ENCODE results near the gene UBXN6.

The UBXN6 gene, protein sequence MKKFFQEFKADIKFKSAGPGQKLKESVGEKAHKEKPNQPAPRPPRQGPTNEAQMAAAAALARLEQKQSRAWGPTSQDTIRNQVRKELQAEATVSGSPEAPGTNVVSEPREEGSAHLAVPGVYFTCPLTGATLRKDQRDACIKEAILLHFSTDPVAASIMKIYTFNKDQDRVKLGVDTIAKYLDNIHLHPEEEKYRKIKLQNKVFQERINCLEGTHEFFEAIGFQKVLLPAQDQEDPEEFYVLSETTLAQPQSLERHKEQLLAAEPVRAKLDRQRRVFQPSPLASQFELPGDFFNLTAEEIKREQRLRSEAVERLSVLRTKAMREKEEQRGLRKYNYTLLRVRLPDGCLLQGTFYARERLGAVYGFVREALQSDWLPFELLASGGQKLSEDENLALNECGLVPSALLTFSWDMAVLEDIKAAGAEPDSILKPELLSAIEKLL

DNA sequence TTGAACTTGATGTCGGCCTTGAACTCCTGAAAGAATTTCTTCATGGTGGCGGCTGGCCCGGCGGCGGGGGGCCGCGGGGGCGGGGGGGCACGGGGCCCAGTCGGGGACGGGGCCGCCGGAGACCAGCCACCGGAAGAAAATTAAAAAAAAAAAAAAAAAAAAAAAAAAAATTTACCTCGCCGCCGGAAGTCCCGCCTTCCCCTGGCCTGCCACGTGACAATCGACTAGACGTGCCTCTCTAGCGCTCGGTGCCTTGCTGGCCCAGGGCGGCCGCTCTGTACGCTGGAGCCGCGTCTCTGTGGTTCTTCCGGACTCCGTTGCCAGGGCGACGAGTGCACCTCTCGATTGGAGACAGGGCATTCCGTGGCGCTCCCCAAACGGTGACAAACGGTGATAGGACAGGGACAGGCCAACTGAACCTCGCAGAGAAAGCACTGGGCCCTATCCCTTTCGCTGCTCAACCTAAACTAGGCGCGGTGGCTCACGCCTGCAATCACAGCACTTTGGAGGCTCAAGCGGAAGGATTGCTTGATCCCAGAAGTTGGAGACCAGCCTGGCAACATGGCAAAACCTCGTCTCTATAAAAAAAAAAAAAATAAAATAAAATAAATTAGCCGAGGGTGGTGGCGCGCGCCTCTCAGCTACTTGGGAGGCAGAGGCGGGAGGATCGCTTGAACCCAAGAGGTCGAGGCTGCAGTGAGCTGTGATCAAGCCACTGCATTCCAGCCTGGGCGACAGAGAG is at the start of gene UBXN6:
Gene UBXN6 (minus strand): TSS at position 141 of the 742 bp plus-strand sequence. CDS start 97 bp downstream, at position 44.
- peak; percentile 98 for DNase-seq (ENCODE audit: low read depth)

DNA sequence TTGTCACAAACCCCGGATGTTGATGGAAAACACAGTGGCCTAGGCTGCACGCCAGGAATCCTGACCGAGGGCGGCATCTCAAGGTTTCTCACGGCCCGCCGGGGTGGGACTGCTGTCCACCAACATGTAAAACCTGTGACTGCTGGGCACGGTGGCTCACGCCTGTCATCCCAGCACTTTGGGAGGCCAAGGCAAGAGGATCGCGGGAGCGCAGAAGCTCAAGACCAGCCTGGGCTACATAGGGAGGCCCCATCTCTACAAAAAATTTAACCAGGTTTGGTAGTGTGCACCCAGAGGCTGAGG is 49.5 kb upstream of the UBXN6 start:
- DNase-seq (ENCODE audit: low read depth), result no peak

DNA sequence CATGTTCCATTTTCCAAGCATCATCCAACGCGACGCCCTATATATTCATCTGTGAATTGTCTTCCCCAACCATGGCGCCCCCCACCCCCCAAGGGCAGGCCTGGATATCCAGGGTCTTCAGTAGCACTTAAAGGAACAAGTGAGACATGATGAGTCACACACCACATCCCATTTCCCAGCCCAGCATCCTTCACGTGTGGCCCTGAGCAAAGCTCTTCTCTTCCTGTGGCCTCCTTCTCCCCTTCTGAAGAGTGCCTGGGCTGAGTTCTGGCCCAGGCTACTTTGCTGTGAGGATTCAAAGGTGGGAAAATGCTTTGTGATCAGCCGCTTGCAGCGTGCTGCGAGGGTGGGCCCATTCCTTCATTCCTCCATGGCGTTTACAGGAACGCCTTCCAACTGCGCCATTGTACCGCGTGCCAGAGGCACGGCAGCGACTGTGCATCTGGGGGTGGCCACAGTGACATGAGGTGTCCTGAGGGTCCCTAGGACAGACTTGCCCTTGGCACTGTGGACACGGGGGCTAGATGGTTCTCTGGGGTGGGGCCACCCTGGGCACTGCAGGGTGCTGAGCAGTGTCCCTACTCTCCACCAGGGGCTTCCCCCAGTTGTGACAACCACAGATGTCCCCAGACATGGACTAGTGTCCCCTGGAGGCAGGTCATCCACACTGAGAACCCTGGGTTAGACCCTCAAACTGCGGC is 49.0 kb upstream of the UBXN6 start:
- no peak for DNase-seq (ENCODE audit: low read depth)

DNA sequence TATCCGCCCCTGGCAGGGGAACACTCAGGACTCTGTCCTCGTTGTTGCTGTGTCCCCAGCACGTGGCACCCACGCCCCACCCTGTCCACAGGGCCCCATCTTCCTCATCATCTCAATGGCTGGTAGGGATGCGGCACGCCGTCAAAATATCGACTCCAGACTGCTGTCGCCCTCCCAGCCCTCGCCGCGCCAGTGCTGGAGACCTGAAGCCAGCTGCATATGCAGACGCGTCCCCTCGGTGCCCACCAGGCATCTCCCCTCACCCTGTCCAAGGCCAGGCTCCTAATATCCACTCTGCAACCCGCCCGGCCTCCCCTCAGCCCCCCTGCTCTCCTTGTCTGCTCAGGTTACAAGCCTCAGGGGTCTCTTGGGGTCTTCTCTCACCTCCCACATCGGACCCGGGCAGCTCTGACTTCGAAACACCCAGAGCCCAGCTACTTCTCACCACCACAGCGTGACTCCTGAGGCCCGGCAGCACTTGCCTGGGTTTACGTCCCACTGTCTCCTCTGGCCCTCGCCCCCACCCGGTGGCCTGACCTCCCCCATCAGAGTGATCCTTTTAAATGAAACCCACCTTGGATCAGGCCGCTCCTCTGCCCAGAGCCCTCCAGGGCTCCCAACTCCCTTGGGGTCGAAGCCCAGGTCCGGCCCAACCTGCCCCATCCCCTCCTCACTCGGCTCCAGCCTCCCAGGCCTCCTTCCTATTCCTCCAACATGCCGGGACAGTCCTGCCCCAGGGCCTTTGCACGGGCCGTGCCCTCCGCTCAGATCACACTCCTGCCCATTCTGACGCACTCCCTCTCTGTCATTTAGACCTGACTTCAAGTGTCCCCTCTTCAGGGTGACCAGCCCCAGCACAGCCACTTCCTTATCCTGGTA is 48.2 kb upstream of the UBXN6 start:
- no peak for DNase-seq (ENCODE audit: low read depth)

DNA sequence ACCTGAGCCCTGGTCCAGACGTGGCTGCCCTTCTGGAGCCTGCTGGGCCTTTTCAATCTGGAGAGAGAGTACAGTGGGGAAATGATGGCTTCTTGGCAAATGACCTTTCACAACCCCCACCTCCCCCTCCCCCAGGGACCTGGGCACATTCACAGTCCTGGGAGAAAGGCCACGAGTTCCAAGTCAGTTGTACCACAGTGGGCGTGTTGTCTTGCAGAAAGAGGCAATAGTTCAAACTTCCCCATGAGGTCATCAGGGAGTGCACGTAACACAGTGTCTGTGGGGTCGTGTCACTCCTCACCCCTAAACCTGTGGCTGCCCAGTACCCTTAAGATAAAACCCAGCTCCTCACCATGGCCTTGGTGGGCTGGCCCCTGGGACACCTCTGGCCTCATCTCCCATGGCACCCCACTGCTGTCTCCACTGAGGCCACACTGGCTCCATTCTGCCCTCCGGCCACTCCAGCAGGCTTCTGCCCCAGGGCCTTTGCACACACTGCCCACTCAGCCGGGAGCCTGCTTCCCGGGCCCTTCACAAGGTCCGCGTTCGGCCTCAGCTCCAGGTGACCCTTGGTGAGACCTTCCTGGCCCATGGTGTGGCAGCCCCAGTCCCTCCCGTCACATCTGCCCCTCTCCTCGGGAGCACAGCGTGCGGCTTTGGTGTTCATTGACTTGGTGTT is 47.4 kb upstream of the UBXN6 start:
- DNase-seq (ENCODE audit: low read depth), result no peak

DNA sequence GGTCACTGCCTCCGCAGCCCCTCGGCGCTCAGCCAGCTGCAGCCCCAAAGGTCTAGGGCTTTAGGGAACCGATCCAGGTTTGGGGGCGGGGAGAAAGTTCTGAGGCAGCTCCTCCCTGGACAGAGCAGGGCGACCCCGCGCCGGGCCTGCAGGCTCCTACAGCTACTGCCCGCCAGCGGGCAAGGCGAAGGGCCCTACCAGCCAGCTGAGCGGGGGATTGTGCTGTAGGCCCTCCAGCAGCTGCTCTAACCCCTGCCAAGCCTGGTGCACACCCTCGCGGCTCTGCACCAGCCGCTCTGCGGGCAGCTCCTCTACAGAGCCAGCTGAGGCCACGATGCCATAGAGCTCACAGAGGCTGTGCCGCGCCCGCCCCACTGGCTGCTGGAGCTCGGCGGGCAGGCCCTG is 46.7 kb upstream of the UBXN6 start:
- DNase-seq (ENCODE audit: low read depth), result no peak

DNA sequence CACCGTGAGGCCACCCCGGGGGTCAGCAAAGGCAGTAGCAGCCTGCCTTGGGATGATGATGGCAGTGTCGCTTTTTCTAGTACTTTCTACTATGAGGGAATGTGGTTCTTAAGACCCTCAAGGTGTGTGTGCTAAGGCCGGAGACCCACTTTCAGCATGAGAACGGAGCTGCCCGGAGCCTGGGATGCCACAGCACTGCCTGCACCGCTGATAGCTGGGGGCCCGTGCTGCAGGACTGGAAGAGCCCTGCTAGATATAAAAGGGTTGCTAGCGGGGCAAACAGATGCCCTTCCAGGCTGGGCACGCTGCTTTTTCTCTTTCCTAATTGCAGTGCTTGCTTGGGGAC is 46.2 kb upstream of the UBXN6 start:
- no peak for DNase-seq (ENCODE audit: low read depth)

DNA sequence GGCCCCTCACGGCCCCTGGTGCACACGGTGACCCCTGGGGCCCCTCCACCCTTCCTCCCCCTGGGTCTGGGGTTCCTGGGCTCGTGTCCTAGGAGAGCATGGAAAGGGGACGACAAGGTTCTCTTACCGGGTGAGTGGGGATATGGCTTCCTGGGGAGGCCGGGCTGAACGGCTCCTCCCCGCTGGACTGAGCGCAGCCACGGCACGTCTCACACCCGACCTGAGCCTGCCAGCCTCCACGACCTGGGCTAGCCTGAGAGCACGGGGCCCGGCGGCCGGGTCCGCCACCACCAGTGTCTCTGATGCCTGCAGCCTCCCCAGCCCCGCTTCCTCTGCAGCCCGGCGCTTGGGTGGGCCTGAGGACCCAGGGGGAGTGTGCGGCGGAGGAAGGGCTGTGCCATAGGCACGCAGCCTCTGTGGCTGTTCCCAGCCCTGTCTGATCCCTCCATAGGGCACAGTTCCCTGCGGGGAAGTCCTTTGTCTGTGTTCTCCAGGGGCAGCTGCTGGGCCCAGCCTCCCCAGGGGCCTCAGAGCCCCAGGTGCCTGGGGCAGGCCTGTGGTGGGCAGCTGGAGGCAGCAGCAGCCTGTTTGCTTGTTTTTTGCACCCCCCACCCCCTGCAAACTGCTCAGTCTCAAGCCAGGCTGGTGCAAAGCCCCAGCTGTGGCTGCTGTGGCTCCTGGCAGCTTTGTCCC is 45.7 kb upstream of the UBXN6 start:
- no peak for DNase-seq (ENCODE audit: low read depth)

DNA sequence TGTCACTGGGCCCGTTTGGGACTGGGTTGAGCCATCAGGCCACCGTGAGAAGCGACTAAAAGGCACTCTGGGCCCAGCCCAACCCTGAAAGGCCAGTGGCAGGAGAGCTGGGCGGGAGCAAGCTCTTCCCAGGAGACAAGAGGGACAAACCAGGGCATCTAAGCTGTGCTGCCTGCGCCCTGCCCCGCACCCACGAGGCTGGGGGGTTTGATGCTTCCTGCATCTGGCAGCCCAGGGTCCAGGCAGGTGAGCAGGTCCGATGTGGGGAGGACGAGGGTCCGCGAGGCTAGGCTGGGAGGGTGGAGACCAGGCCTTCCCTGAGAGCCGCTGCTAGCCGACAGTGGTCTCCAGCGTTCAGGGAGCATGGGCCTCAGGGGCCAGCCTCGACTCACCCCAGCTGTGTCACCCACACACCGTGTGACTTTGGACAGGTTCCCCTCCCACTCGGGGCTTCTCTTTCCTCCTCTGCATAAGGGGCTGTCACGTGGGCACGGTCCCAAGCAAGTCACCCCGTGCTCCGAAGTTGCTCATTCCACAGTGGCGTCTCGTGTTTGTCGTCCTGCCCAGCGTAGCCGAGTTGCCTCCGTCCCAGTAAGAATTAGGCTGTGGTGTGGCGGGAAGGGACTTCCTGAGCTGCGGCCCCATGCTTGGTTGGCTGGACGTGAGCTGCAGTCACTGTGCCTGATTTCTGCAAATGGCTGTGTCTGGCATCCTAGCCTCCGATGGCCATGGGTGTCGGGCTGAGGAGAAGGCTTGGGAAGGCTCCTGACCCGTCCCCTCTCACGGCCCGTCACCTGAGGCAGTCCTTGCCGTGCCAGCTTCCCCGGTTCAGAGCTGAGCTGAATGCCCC is 44.9 kb upstream of the UBXN6 start:
- DNase-seq (ENCODE audit: low read depth), result no peak

DNA sequence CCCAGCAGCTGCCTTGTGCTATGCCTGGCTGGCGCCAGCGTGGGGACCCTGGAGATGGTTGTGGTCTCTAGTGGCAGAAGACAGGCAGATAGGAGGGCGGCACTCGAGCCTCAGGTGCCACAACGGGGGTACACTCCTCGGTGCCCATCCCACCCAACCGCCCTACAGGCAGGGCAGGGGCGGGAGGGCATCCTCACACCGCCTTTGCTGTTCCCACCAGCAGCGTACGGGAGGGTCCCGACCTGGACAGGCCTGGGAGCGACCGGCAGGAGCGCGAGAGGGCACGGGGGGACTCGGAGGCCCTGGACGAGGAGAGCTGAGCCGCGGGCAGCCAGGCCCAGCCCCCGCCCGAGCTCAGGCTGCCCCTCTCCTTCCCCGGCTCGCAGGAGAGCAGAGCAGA is 44.1 kb upstream of the UBXN6 start:
- DNase-seq (ENCODE audit: low read depth), result no peak

DNA sequence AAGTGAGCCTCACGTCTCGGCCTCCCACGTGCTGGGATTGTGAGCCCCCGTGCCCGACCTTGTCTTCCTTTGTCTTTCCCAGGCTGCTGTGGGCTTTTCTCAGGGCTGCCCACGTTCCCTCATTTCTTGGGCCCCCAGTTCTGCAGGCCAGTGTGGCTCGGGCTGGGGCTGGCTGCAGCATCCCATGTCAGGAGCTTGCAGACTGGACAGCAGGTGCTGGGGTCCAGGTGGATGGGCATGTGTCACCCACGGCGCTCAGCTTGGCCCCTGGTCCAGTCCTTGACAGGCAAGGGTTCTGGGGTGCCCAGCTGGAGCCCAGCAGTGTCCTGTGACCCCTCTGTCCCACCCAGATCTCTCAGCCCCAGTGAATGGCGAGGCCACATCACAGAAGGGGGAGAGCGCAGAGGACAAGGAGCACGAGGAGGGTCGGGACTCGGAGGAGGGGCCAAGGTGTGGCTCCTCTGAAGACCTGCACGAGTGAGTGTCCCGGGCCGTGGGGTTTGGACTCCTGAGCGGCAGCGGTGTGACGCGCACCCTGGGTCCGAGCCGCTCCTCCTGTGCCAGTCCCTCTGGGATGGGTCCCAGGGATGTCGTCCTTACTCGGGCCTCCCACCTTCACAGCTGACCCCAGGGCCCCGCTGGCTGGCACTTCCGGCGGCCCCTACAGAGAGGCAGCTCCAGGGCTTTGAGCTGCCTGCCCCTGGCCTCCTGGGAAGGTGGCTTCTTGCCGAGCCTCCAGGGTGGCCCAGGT is 43.4 kb upstream of the UBXN6 start:
- no peak for DNase-seq (ENCODE audit: low read depth)

DNA sequence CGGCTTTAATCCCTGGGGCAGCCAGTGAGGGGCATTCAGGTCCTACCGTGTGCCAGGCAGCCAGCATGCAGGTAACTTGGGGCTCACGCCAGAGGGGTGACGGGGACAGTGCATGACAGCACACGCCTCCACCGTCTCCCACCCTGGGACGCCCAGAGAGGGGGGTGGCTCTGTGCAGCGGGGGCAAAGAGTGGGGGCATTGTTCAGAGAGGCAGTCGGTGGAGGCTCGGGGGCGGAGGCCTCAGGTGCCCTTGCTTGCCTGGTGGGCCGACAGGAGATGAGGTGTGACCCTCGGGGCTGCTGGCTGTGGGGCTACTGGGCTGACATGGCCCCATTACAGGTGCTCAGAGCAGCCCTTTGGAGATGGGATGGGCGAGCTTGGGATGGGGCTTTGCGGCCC is 42.3 kb upstream of the UBXN6 start:
- no peak for DNase-seq (ENCODE audit: low read depth)

DNA sequence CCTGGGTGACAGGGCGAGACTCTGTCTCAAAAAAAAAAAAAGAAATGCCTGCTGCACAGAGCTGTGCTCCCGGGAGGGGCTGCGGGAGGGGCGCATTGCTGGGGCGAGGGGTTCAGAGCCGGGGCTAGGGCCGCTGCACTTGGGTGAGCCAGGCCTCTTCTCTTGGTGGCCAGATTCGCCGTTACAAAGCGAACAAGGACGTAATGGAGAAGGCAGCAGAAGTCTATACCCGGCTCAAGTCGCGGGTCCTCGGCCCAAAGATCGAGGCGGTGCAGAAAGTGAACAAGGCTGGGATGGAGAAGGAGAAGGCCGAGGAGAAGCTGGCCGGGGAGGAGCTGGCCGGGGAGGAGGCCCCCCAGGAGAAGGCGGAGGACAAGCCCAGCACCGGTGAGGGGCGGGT is 41.7 kb upstream of the UBXN6 start:
- DNase-seq (ENCODE audit: low read depth), result no peak

DNA sequence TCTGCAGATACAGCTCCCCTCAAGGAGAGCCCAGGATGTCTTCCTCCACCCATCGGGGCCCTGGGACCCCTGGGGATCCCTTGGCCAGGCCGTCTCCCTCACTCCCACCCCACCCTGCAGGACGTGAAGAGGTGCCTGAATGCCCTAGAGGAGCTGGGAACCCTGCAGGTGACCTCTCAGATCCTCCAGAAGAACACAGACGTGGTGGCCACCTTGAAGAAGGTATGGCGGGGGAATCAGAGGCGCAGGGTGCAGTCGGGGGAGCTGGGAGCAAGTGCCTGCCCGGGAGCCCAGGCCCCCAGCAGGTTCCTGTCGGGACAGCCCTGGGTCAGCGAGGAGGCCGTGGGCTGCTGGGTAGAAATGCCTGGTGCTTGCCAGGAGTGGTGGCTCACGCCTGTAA is 41.1 kb upstream of the UBXN6 start:
- no peak for DNase-seq (ENCODE audit: low read depth)

DNA sequence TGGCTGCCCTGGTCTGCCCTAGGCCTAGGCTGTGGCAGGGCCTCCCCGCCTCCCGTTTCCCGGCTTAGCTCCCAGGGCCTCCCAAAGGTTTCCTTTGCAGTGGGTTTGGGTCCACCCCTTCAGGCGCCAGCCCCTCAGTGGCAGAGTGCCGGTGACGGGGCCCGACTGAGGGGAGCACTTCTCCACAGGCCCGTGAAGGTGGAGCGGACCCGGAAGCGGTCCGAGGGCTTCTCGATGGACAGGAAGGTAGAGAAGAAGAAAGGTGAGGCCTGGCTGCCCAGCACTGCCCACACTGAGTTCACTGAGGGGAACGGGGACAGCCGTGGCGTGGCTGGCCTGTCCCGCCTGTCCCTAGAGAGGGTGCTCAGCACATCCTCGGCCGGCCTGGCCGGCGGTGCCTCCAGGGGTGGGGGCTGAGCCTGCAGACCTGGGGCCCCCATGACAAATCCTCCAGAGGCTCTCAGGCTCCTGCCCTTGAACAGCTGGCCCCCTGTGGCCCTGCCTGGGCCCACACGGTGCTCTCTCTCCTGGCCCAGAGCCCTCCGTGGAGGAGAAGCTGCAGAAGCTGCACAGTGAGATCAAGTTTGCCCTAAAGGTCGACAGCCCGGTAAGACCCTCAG is 40.3 kb upstream of the UBXN6 start:
- DNase-seq (ENCODE audit: low read depth), result no peak

DNA sequence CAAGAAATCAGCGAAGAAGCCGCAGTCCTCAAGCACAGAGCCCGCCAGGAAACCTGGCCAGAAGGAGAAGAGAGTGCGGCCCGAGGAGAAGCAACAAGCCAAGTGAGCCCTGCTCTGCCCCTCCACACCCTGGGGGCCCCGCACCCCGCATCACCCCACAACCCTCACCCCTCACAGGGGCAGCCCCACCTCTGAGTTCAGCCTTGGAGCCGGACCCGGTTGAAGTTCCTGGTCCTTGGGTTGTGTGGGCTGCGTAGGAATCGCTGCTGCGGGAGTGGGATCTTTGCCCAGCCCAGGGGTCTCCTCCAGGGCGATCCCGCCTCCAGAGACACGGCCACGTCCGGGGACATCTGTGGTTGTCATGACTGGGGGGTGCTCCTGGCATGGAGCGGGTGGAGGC is 38.7 kb upstream of the UBXN6 start:
- DNase-seq (ENCODE audit: low read depth), result no peak

DNA sequence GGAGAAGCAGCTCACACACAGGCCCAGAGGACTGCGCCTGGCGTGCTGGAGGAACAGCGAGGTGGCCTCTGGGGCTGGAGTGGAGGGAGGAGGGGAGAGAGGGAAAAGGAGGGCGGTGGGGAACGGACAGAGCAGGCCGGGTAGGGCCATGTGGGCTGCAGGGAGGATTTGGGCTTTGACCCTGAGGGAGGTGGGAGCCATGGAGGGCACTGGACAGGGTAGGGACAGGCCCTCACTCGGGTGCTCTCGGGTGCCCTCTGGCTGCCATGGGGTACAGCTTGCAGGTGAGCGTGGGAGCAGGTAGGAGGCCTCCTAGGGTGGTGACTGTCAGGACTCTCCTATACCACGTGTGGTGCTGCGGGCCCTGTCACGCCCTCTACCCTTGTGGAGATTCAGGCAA is 37.9 kb upstream of the UBXN6 start:
- no peak for DNase-seq (ENCODE audit: low read depth)

DNA sequence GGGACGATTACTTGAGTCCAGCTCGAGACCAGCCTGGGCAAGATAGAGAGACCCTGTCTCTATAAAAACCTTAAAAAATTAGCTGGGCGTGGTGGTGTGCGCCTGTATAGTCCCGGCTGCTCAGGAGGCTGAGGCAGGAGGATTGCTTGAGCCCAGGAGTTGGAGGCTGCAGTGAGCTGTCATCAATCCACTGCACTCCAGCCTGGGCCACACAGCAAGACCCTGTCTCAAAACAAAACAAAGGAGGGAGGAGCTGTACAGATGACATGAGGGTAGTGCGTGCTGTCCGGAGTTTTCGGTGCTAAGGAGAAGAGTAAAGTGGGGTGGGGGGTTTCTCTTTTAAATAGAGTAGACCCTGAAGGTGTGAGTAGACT is 37.1 kb upstream of the UBXN6 start:
- DNase-seq (ENCODE audit: low read depth), result no peak
